GM21528 (cell line): ENCODE results near the gene KLHL24.
"Not testable (repeated sequence)": the region's sequence is repeated elsewhere in the genome, so short reads cannot be mapped to it uniquely, and the experiment has no call there.

ENCODE experiments used
- ATAC-seq: cut with Tn5 transposase; IDR thresholded peaks from one replicate; pipeline ENCODE4 v1.9.1; 2021; ENCODE audit warnings: mild to moderate bottlenecking, moderate library complexity; ENCODE audit not compliant: unreplicated experiment, low FRiP score

Gene KLHL24

GRCh38 chr3:183634707-183635106 is 716 bp upstream of the KLHL24 start:
- no peak for ATAC-seq

DNA sequence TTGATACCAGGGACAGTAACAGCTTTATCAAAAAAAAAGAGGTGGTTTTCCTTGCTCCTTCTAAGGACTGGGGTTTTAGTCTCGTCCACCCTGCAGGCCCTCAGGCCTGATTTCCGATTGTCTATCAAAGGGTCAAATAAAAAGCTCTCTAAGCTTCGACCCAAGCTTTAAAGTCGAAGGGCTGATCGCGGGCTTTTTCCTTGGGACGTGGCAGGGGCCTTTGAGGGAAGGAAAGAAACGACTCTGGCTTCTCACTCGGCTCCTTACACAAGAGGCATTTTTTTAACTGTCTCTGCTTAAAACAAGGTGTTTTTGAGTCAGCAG is 354 bp upstream of the KLHL24 start:
- no peak for ATAC-seq

GRCh38 chr3:183636221-183637105 is 1.0 kb downstream of the KLHL24 start:
- peak; percentile 90 for ATAC-seq

DNA sequence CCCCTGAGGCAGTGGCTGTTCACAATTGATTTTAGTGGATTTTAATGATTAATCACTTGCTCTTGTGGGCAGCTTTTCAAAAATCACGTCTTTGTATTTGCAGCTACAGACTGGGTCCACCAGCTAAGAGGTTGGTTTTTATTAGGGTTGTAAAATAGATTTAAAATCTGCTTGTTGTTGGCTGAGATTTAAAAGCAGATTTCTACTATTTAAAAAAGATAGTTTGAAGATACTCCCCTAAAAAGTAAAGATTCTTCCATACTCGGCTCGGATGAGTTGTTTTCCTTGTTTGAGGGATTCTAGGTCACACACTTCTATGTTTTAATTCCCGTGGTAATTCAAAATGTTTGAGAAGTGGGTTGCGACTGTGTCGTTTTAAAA is 1.7 kb downstream of the KLHL24 start:
- ATAC-seq, result no peak

GRCh38 chr3:183637633-183638032 is 2.2 kb downstream of the KLHL24 start:
- not testable (repeated sequence) for ATAC-seq

GRCh38 chr3:183638101-183638852 is 2.9 kb downstream of the KLHL24 start:
- no peak for ATAC-seq

DNA sequence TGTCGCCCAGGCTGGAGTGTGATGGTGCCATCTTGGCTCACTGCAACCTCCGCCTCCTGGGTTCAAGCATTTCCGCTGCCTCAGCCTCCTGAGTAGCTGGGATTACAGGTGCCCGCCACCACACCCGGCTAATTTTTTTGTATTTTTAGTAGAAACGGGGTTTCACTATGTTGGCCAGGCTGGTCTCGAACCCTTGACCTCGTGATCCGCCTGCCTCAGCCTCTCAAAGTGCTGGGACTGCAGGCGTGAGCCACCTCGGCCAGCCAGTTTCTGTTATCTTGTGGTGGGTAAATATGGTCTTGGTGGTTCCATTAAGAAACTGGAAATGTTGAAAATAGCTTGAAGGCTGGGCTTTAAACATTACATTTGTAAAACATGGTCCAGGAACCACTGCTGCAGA is 5.2 kb downstream of the KLHL24 start:
- ATAC-seq, result not testable (repeated sequence)

DNA sequence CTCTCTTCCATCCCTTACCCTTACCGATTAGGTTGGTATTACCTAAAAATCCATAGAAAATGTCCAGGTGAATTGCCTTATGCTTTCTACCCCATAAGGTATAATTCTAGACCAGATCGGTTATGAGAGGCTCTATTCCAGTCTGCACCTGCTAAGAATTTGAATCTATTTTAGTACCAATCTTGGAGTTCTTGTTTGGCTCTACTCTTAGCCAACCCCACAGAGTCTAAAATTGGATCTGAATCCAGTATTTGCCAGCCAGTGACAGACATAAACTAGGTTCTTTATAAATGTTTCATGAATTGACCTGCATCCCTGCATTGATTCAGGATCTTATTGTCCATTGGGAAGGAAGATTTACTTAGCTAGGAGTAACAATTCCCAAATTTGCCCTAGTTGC is 6.5 kb downstream of the KLHL24 start:
- ATAC-seq, result no peak

GRCh38 chr3:183644244-183644643 is 8.8 kb downstream of the KLHL24 start:
- ATAC-seq, result no peak

DNA sequence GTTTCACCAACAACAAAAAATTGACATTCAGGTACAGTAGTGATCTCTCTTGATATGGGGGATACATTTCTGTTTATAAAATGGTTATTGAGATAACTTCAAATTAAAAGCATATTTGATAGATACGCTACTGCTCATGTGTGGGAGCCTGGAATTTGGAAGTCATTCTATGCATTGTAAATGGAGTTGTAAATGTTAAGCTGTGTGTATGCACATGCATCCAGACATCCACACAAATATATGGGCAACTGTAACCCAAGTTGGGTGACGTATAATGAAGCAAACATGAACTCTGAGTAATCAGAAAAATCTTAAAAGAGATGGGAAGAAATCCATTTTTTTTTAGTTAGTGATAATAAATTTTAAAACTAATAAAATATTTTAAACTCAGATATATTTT is 9.8 kb downstream of the KLHL24 start:
- no peak for ATAC-seq

- ATAC-seq, result no peak
Measured at GRCh38 chr3:183650554-183650953, 15.1 kb downstream of the KLHL24 start.

GRCh38 chr3:183653209-183654064 is 18.0 kb downstream of the KLHL24 start:
- no peak for ATAC-seq

GRCh38 chr3:183654727-183655126 is 19.3 kb downstream of the KLHL24 start:
- ATAC-seq, result no peak

GRCh38 chr3:183662099-183662498 is 26.7 kb downstream of the KLHL24 start:
- no peak for ATAC-seq

- ATAC-seq, result no peak
Measured at GRCh38 chr3:183664913-183665381, 29.5 kb downstream of the KLHL24 start.

GRCh38 chr3:183680061-183680460 is 44.6 kb downstream of the KLHL24 start:
- ATAC-seq, result no peak

GRCh38 chr3:183687705-183688104 is 52.3 kb downstream of the KLHL24 start:
- ATAC-seq, result no peak

DNA sequence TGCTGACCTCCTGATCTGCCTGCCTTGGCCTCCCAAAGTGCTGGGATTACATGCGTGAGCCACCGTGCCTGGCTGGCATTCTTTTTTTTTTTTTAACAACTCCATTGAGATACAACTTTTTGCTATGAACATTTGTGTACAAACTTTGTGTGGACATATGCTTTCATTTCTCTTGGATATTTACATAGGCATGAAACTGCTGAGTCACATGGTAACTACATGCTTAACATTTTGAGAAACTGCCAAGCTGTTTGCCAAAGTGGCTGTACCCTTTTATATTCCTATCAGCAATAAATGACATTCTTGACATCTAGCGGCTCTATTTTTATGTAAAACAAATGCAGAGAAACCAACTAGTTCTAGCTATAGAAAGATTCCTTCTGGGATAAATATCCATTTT is 53.5 kb downstream of the KLHL24 start:
- ATAC-seq, result no peak

DNA sequence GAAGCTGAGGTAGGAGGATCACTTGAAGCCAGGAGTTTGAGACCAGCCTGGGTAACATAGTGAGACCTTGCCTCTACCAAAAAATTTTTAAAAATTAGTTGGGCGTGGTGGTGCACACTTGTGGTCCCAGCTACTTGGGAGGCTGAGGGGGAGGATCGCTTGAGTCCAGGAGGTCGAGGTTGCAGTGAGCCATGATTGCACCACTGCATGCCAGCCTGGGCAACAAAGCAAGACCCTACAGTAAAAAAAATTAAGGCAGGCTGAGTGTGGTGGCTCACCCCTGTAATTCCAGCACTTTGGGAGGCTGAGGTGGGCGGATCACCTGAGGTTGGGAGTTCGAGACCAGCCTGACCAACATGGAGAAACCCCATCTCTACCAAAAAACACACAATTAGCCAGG is 54.2 kb downstream of the KLHL24 start:
- ATAC-seq, result not testable (repeated sequence)

DNA sequence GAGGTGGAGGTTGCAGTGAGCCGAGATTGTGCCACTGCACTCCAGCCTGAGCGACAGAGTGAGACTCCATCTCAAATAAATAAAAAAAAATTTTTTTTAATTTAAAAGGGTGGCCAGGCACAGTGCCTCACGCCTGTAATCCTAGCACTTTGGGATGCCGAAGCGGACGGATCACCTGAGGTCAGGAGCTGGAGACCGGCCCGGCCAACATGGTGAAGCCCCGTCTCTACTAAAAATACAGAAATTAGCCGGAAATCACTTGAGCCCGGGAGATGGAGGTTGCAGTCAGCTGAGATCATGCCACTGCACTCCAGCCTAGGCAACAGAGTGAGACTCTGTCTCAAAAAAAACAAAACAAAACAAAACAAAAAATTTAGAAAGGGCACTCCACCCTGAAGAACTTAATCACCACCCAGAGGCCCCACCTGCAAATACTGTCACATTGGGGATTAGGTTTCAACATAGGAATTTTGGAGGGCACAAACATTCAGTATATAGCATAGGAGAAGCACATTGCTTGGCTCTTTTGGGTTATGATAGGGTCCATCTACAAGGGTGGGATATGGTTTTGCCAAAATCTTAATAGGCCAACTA is 55.1 kb downstream of the KLHL24 start:
- ATAC-seq, result no peak
